Activated CD8-positive, alpha-beta T cell treated with anti-CD3 and anti-CD28 coated beads, Interleukin-2, amount 10 ng/mL, durations not matched to agents 7 days and 5 days (primary cell): ENCODE results near the gene GALM. TPM values are rescaled to one million over a fixed set of nuclear protein-coding genes. Genes with fewer than 3 reads are reported as not detected.
"Not testable (repeated sequence)": the region's sequence is repeated elsewhere in the genome, so short reads cannot be mapped to it uniquely, and the experiment has no call there.

ENCODE experiments used
- ATAC-seq: fragments of 150-1000 bp; cut with Tn5 transposase; one replicate; pipeline ENCODE4 v1.10.0; 2021; ENCODE audit warnings: moderate library complexity
- CTCF ChIA-PET: fragments of 350-600 bp; sonication (Branson Sonifier 250); formaldehyde crosslinking; loops from one replicate; lab custom pipeline; 2021; ENCODE audit warnings: antibody characterized with exemption; lab: Charles Lee
- POLR2A ChIA-PET: fragments of 350-600 bp; sonication (Branson Sonifier 250); formaldehyde crosslinking; loops from one replicate; lab custom pipeline; 2021; ENCODE audit warnings: antibody characterized with exemption; lab: Charles Lee
- DNase-seq: peaks from one replicate; pipeline ENCODE4 v3.0.0-alpha.2; 2020
- H3K27ac Mint-ChIP-seq: one replicate; pipeline ENCODE4 v1.8.0; 2021; ENCODE audit warnings: mild to moderate bottlenecking, mixed read lengths
- H3K27me3 Mint-ChIP-seq: one replicate; pipeline ENCODE4 v1.8.0; 2021; ENCODE audit warnings: low read depth, mixed read lengths
- H3K36me3 Mint-ChIP-seq: one replicate; pipeline ENCODE4 v1.8.0; 2021; ENCODE audit warnings: low read depth, mixed read lengths
- H3K4me1 Mint-ChIP-seq: one replicate; pipeline ENCODE4 v1.8.0; 2021; ENCODE audit warnings: low read depth, mixed read lengths
- H3K4me3 Mint-ChIP-seq: one replicate; pipeline ENCODE4 v1.8.0; 2021; ENCODE audit warnings: mild to moderate bottlenecking, mixed read lengths
- H3K9me3 Mint-ChIP-seq: one replicate; pipeline ENCODE4 v1.8.0; 2022; ENCODE audit warnings: mixed read lengths; ENCODE audit not compliant: insufficient read depth
- total RNA-seq, 2 experiments: library from RNA; stranded (reverse); gene quantifications; one replicate each; pipeline ENCODE4 v1.2.3, GENCODE V29; 2021

Gene GALM
- total RNA-seq, 2 experiments from 2014 or later, result 27.6 TPM

- Mint-ChIP-seq H3K4me3 (no peak overlapping the region), H3K4me1 (peaks cover 42% of the 10 kb centered on the region), H3K27ac (no peak overlapping the region), H3K9me3 (no peaks in the 10 kb centered on the region), H3K27me3 (no peaks in the 10 kb centered on the region), H3K36me3 (no peaks in the 10 kb centered on the region)
- POLR2A ChIA-PET, result no interaction called here
- no peak for DNase-seq
- CTCF ChIA-PET, result interaction anchor here (1.3 to 8.8 kb wide), 2 partner anchors 55 to 78 kb away, joined by 4 to 195 read pairs; partner anchors contain the start of gene HNRNPLL
- no peak for ATAC-seq
These were observed 5.6 kb upstream of the GALM start for GRCh38 chr2:38660282-38660681.

DNA sequence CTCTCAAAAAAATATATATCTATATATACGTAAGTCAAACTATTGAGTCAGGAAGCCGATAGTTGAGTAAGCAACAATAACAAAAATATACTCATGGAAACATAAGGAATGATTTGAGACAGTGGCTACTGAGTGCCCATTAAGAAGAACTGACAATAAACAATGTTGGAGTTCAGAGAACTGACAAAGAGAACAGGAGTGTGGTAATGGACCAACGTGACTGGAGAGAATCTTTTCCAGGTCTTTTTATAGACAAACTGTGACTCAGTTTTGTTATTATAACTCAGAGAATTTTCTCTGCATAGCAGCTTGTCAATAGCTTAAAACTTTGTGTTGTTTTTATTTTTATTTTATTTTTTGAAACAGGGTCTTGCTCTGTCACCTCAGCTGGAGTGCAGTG is 4.6 kb upstream of the GALM start:
- no peaks in the 10 kb centered on the region for H3K27me3 Mint-ChIP-seq
- POLR2A ChIA-PET, result interaction anchor here (0.9 to 7.6 kb wide), 2 partner anchors 59 to 90 kb away, joined by 3 to 70 read pairs; partner anchors contain the start of genes HNRNPLL and SRSF7
- no peaks in the 10 kb centered on the region for H3K9me3 Mint-ChIP-seq
- peaks cover 43% of the 10 kb centered on the region for H3K4me1 Mint-ChIP-seq
- H3K27ac Mint-ChIP-seq, result no peak overlapping the region
- ATAC-seq, result no peak
- CTCF ChIA-PET, result interaction anchor here (1.7 to 8.8 kb wide), 2 partner anchors 9 to 57 kb away, joined by 6 to 195 read pairs; partner anchors contain the start of gene HNRNPLL
- no peak overlapping the region for H3K4me3 Mint-ChIP-seq
- H3K36me3 Mint-ChIP-seq, result peaks cover 3% of the 10 kb centered on the region
- no peak for DNase-seq

DNA sequence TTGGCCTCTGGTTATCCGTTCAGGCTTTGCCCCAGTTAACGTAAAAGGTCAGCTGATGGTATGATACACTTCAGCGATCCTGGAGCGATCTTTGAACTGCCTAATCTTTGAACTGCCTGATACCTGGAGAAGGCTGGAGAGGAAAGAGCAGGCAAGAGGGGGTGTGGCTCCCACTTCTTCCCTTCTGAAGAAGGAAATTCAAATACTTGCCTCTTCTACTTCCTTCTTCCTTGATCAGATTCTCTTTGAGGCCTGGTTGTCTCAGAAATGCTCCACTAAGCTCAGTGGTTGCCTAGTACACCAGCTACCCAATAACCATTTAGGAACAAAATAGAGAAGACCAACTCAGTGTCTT is 619 bp downstream of the GALM start:
- Mint-ChIP-seq H3K36me3 (peaks cover 25% of the 10 kb centered on the region), H3K4me3 (peak overlapping the region; percentile 82), H3K27me3 (no peaks in the 10 kb centered on the region), H3K9me3 (no peaks in the 10 kb centered on the region), H3K4me1 (peaks cover 68% of the 10 kb centered on the region), H3K27ac (peak overlapping the region; percentile 89)
- ATAC-seq (peak; percentile 55), DNase-seq (peak; percentile 39)
- CTCF ChIA-PET, result interaction anchor here (0.7 to 8.8 kb wide), 19 partner anchors 9 to 85 kb away, joined by 3 to 195 read pairs (median 6); partner anchors contain the start of gene HNRNPLL
- POLR2A ChIA-PET, result interaction anchor here (0.6 to 7.6 kb wide), 17 partner anchors 8 to 85 kb away, joined by 3 to 73 read pairs (median 7); partner anchors contain the start of genes HNRNPLL and SRSF7

DNA sequence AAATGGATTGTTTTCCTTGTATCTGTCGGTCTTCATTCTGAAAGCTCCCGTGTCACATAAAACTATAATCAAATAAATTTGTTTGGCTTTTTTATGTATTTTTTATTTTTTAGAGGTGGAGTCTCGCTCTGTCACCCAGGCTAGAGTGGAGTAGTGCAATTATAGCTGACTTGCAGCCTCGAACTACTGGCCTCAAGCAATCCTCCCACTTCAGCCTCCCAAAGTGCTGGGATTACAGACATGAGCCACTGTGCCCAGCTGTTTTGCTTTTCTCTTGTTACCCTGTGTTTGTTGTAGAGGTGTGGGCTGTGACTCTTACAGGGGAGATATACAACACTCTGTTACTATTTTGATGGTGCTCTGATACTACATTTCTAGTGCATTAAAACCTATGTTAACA is 2.2 kb downstream of the GALM start:
- POLR2A ChIA-PET, result interaction anchor here (0.6 to 7.6 kb wide), 8 partner anchors 13 to 82 kb away, joined by 3 to 73 read pairs (median 14); partner anchors contain the start of genes HNRNPLL and SRSF7
- Mint-ChIP-seq H3K9me3 (no peaks in the 10 kb centered on the region), H3K27ac (peak overlapping the region; percentile 89), H3K4me1 (peaks cover 76% of the 10 kb centered on the region), H3K36me3 (peaks cover 32% of the 10 kb centered on the region), H3K4me3 (peak overlapping the region; percentile 82), H3K27me3 (no peaks in the 10 kb centered on the region)
- ATAC-seq, result no peak
- DNase-seq, result no peak
- CTCF ChIA-PET, result interaction anchor here (0.6 to 8.8 kb wide), 12 partner anchors 9 to 281 kb away, joined by 3 to 195 read pairs (median 8); partner anchors contain the start of gene HNRNPLL

DNA sequence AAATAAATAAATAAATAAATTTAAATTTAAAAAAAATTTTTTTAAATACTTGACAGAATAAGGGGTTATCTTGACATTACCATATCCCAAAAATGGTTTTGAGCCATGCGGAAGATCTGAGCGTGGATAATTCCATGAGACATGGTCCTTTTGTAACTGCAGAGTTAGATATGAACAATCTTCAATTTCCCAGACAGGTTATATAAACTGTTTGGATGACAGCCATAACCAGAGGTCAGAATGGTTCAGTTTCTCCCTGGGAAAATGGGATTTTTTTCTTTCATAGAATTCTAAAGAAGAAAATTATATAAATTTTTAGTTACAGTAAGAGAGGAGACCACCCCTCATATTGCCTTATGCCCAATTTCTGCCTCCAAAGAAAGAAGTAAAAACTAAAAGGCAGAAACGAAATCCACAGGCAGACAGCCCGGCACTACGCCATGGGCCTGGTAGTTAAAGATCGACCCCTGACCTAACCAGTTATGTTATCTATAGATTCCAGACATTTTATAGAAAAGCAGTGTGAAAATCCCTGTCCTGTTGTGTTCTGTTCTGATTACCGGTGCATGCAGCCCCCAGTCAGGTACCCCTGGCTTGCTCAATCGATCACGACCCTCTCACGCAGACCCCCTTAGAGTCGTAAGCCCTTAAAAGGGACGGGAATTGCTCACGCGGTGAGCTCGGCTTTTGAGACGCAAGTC is 3.0 kb downstream of the GALM start:
- CTCF ChIA-PET, result no interaction called here
- peaks cover 38% of the 10 kb centered on the region for H3K36me3 Mint-ChIP-seq
- ATAC-seq, result no peak
- H3K9me3 Mint-ChIP-seq, result no peaks in the 10 kb centered on the region
- H3K4me3 Mint-ChIP-seq, result no peak overlapping the region
- peaks cover 73% of the 10 kb centered on the region for H3K4me1 Mint-ChIP-seq
- no peak for DNase-seq
- POLR2A ChIA-PET, result no interaction called here
- no peaks in the 10 kb centered on the region for H3K27me3 Mint-ChIP-seq
- peak overlapping the region; percentile 41 for H3K27ac Mint-ChIP-seq

GRCh38 chr2:38671303-38671702 is 5.4 kb downstream of the GALM start:
- Mint-ChIP-seq H3K4me1 (peaks cover 64% of the 10 kb centered on the region), H3K9me3 (no peaks in the 10 kb centered on the region), H3K36me3 (peaks cover 44% of the 10 kb centered on the region), H3K27me3 (no peaks in the 10 kb centered on the region), H3K4me3 (no peak overlapping the region), H3K27ac (no peak overlapping the region)
- ATAC-seq, result no peak
- ChIA-PET CTCF (interaction anchor here (1.0 to 2.7 kb wide), 6 partner anchors 11 to 92 kb away, joined by 3 to 18 read pairs (median 6); partner anchors contain the start of gene HNRNPLL), POLR2A (interaction anchor here (1.1 to 1.7 kb wide), 2 partner anchors 69 to 80 kb away, joined by 3 read pairs; partner anchors contain the start of gene SRSF7)
- no peak for DNase-seq

DNA sequence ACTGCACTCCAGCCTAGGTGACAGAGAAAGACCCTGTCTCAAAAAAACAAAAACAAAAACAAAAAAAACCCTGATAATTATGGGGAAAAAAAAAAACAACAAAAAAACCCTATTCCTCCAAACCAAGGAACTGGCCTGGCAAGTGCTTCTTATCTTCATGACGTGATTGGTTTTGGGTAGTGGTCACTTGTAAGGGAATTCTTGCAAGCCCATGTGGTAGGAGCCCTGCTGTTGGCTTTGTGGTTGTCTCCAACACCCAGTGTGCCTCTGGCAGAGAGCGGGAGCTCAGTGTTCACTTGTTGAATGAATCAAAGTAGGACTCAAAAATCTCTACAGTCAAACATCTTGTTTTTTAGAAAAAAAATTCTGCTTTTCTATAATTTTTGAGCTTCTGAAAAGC is 6.0 kb downstream of the GALM start:
- no peak for ATAC-seq
- H3K4me3 Mint-ChIP-seq, result no peak overlapping the region
- no peak overlapping the region for H3K27ac Mint-ChIP-seq

DNA sequence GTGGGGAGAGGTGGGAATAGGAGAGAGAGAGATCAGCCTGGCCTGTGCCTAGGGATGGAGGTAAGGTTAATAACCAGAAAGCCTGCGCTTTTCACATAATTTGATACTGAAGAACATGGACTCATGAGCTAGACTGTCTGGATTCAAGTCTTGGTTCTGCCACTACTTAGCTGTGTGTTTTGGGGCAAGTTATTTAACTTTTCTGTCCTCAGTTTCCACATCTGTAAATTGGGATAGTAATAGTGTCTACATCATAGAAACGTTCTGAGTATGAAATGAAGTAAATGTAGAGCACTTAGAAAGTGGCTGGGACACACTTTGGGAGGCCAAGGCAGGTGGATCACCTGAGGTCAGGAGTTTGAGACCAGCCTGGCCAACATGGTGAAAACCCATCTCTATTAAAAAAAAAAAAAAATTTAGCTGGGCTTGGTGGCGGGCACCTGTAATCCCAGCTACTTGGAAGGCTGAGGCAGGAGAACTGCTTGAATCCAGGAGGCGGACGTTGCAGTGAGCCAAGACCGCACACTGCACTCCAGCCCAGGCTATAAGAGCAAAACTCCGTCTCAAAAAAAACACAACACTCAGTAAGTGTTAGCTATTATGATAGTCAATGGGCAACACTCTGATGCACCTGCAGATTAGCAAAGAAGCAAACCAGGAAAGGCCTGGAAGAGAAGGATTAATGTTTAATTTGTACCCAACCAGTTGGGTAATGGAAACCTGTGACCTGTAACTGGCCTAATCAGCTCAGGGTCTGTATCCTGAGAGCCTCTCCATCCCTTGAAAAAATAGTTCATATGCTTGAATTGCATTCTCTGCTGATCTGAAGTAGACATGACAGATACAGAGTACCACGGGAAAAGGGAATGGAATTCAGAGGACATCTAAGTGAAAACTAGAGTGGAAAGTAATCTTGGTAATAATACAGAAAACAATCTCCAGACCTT is 6.8 kb downstream of the GALM start:
- Mint-ChIP-seq H3K4me3 (no peak overlapping the region), H3K4me1 (peaks cover 62% of the 10 kb centered on the region), H3K9me3 (no peaks in the 10 kb centered on the region), H3K27me3 (no peaks in the 10 kb centered on the region), H3K27ac (no peak overlapping the region), H3K36me3 (peaks cover 57% of the 10 kb centered on the region)
- DNase-seq (no peak), ATAC-seq (no peak)
- ChIA-PET CTCF (interaction anchor here (1.0 to 2.7 kb wide), 7 partner anchors 19 to 117 kb away, joined by 3 to 18 read pairs (median 4); partner anchors contain the start of gene HNRNPLL), POLR2A (interaction anchor here (1.0 to 1.1 kb wide), 2 partner anchors 71 to 79 kb away, joined by 3 read pairs; partner anchors contain the start of gene SRSF7)

More for the DNA sequence above, 6.0 kb downstream of the GALM start:
- Mint-ChIP-seq H3K27me3 (no peaks in the 10 kb centered on the region), H3K36me3 (peaks cover 50% of the 10 kb centered on the region), H3K4me1 (peaks cover 60% of the 10 kb centered on the region), H3K9me3 (no peaks in the 10 kb centered on the region)
- no peak for DNase-seq
- ChIA-PET CTCF (interaction anchor here (1.0 to 2.7 kb wide), 9 partner anchors 10 to 117 kb away, joined by 3 to 18 read pairs (median 4); partner anchors contain the start of gene HNRNPLL), POLR2A (interaction anchor here (1.1 to 1.7 kb wide), 2 partner anchors 70 to 79 kb away, joined by 3 read pairs; partner anchors contain the start of gene SRSF7)

- ATAC-seq (no peak), DNase-seq (no peak)
- Mint-ChIP-seq H3K4me3 (no peak overlapping the region), H3K4me1 (peaks cover 45% of the 10 kb centered on the region), H3K27ac (peak overlapping the region; percentile 72), H3K9me3 (no peaks in the 10 kb centered on the region), H3K27me3 (no peaks in the 10 kb centered on the region), H3K36me3 (peaks cover 62% of the 10 kb centered on the region)
- ChIA-PET CTCF (interaction anchor here (1.3 to 8.0 kb wide), 3 partner anchors 10 to 95 kb away, joined by 5 to 57 read pairs (median 9); partner anchors contain the start of gene HNRNPLL), POLR2A (interaction anchor here (0.6 to 1.1 kb wide), 2 partner anchors 10 to 74 kb away, joined by 3 to 4 read pairs; partner anchors contain the start of gene SRSF7)
These were observed 10.8 kb downstream of the GALM start for GRCh38 chr2:38676681-38677080.

DNA sequence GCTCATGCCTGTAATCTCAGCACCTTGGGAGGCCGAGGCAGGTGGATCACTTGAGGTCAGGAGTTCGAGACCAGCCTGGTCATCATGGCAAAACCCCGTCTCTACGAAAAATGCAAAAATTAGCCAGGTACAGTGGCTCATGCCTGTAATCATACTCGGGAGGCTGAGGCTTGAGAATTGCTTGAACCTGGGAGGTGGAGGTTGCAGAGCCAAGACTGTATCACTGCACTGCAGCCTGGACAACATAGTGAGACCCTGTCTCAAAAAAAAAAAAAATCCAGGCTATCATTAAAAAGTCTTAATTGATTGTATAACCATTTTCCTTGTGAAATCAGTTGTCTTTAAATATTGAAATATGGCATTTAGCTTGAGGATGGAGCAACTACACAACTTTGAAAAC is 15.0 kb downstream of the GALM start:
- not testable (repeated sequence) for H3K27me3 Mint-ChIP-seq, H3K4me3 Mint-ChIP-seq
- H3K36me3 Mint-ChIP-seq, result peaks cover 80% of the 10 kb centered on the region

More for the DNA sequence above, 15.0 kb downstream of the GALM start:
- H3K4me1 Mint-ChIP-seq, result peaks cover 48% of the 10 kb centered on the region
- H3K9me3 Mint-ChIP-seq, DNase-seq, H3K27ac Mint-ChIP-seq, ATAC-seq: not testable (repeated sequence)
- ChIA-PET CTCF (interaction anchor here (0.9 to 8.0 kb wide), 7 partner anchors 10 to 99 kb away, joined by 3 to 57 read pairs (median 13); partner anchors contain the start of genes GALM and HNRNPLL), POLR2A (interaction anchor here (0.6 to 2.3 kb wide), 4 partner anchors 14 to 99 kb away, joined by 3 to 10 read pairs (median 5); partner anchors contain the start of gene SRSF7)
